Left ventricle myocardium inferior (tissue), 1 donor: ENCODE results near the gene SRM. TPM values are rescaled to one million over a fixed set of nuclear protein-coding genes. Genes with fewer than 3 reads are reported as not detected.

Experiments used
- DNase-seq: peaks from one replicate; pipeline ENCODE4 v3.0.0-alpha.2; 2020
- H3K27ac ChIP-seq: fragments of 200-600 bp; replicated peaks from 2 replicates; pipeline ENCODE4 v1.8.0; 2021
- H3K27me3 ChIP-seq: fragments of 200-600 bp; 2 replicates; pipeline ENCODE4 v1.8.0; 2021; ENCODE audit warnings: low read depth
- H3K36me3 ChIP-seq: fragments of 200-600 bp; 2 replicates; pipeline ENCODE4 v1.8.0; 2021
- H3K4me1 ChIP-seq: fragments of 200-600 bp; 2 replicates; pipeline ENCODE4 v1.8.0; 2021
- H3K4me3 ChIP-seq: fragments of 200-600 bp; 2 replicates; pipeline ENCODE4 v1.8.0; 2021; ENCODE audit warnings: mild to moderate bottlenecking, moderate library complexity
- H3K9me3 ChIP-seq: fragments of 200-600 bp; replicated peaks from 2 replicates; pipeline ENCODE4 v1.8.0; 2021
- CTCF ChIP-seq: fragments of 200-600 bp; IDR thresholded peaks from 2 replicates; pipeline ENCODE4 v1.8.0; 2021; ENCODE audit warnings: antibody characterized with exemption, mild to moderate bottlenecking, borderline replicate concordance
- intact Hi-C: fragments of 100-400 bp; cut with micrococcal nuclease; formaldehyde crosslinking; loops from one replicate; pipeline ENCODE4 v1.11.0; 2022
- total RNA-seq: library from RNA; stranded (reverse); fragmentation: NEBNext Ultra II Directional; extraction: Animal tissue kit (Norgen Biotek cat#: 25700); gene quantifications from one replicate; pipeline ENCODE4 v1.2.1, GENCODE V29; 2021
- donor health status: DM: no; HTN: yes; CAD: no; lungs with severe emphysema.

The SRM gene
- total RNA-seq, 1 donor from 2014 or later: 53.9 TPM

GRCh38 chr1:11030865-11031264 lies 29.0 kb downstream of the SRM start:
- no peak for TF ChIP-seq CTCF
- Histone ChIP-seq H3K27me3 (no peaks in the 10 kb centered on the region), H3K4me1 (no peaks in the 10 kb centered on the region), H3K9me3 (no peaks in the 10 kb centered on the region), H3K4me3 (no peak overlapping the region), H3K27ac (no peak overlapping the region), H3K36me3 (peaks cover 27% of the 10 kb centered on the region)
- intact Hi-C loops: loop anchor here (10.0 kb wide), 1 partner anchor 614 kb away; no protein-coding TSS in a partner anchor
- no peak for DNase-seq

DNA sequence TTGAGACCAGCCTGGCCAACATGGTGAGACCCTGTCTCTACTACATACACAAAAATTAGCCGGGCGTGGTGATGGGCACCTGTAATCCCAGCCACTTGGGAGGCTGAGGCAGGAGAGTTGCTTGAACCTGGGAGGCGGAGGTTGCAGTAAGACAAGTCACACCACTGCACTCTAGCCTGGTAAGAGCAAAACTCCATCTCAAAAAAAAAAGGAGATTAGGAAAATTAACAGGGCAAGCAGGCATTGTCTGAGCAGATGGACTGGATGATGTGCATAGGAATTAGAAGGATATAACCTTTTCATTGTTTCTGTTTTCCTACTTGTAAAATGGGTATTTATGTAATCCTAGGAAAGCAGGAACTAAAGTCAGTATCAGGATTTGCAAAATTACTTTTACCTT lies 31.8 kb downstream of the SRM start:
- H3K9me3 ChIP-seq: no peaks in the 10 kb centered on the region
- H3K27ac ChIP-seq: no peak overlapping the region
- intact Hi-C loops: no loop called here
- no peak overlapping the region for H3K4me3 ChIP-seq
- no peaks in the 10 kb centered on the region for H3K27me3 ChIP-seq
- no peaks in the 10 kb centered on the region for H3K4me1 ChIP-seq
- DNase-seq: no peak
- H3K36me3 ChIP-seq: peaks cover 55% of the 10 kb centered on the region
- no peak for TF ChIP-seq CTCF

DNA sequence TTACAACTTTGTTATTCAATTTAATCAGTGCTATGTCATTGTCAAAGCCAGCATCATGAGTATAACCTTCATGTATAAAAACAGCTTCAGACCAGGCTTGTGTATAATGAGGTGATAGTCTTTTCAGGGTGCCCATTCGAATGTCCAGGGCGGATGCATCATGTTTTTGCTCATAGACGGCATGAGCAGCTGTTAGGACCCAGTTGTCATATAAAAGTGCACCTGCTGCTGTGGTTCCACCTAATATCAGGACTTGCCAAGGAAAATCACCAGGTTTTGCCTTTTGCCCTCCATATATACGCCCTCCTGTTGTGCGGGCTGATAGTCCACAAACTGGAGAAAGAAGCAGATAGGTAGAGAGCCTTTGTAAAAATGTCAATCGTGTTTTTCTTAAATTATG lies 32.5 kb downstream of the SRM start:
- Histone ChIP-seq H3K27ac (no peak overlapping the region), H3K4me1 (no peaks in the 10 kb centered on the region), H3K9me3 (no peaks in the 10 kb centered on the region), H3K27me3 (no peaks in the 10 kb centered on the region), H3K36me3 (peaks cover 62% of the 10 kb centered on the region), H3K4me3 (no peak overlapping the region)
- intact Hi-C loops: no loop called here
- DNase-seq: no peak
- no peak for TF ChIP-seq CTCF

GRCh38 chr1:11026903-11027302 lies 32.9 kb downstream of the SRM start:
- no peak overlapping the region for H3K27ac ChIP-seq
- H3K27me3 ChIP-seq: no peaks in the 10 kb centered on the region
- no peak for TF ChIP-seq CTCF
- H3K4me3 ChIP-seq: no peak overlapping the region
- peaks cover 66% of the 10 kb centered on the region for H3K36me3 ChIP-seq
- H3K9me3 ChIP-seq: no peaks in the 10 kb centered on the region
- H3K4me1 ChIP-seq: no peaks in the 10 kb centered on the region
- no peak for DNase-seq
- intact Hi-C loops: no loop called here

- TF ChIP-seq CTCF: no peak
- intact Hi-C loops: no loop called here
- H3K9me3 ChIP-seq: no peaks in the 10 kb centered on the region
- no peak overlapping the region for H3K27ac ChIP-seq
- peaks cover 75% of the 10 kb centered on the region for H3K36me3 ChIP-seq
- no peak overlapping the region for H3K4me3 ChIP-seq
- H3K4me1 ChIP-seq: no peaks in the 10 kb centered on the region
- no peaks in the 10 kb centered on the region for H3K27me3 ChIP-seq
- DNase-seq: no peak
These were observed 33.8 kb downstream of the SRM start for GRCh38 chr1:11026052-11026451.

DNA sequence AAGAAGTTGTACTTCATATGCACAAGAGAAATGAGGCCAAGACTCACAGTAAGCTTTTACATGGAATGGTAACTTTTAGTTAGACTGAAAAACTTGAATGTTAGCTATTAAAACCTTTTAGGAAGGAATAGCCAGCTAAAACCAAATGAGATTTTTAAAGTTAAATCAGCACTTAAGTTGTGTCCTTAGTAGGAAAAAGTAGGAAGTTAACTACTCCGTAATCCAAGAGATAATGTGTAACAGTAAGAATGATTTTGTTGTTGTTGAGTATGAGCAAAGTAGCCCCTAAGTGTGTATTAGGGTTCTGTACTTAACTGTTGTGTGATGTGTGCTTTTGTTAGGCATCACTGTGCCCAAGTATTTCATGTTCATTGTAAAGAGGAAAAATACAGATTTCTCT lies 34.2 kb downstream of the SRM start:
- no peak for TF ChIP-seq CTCF
- H3K4me3 ChIP-seq: no peak overlapping the region
- no peak overlapping the region for H3K27ac ChIP-seq
- no peaks in the 10 kb centered on the region for H3K27me3 ChIP-seq
- peaks cover 79% of the 10 kb centered on the region for H3K36me3 ChIP-seq
- no peaks in the 10 kb centered on the region for H3K9me3 ChIP-seq
- no peaks in the 10 kb centered on the region for H3K4me1 ChIP-seq
- DNase-seq: no peak
- intact Hi-C loops: no loop called here
